Sigmoid colon (tissue), 7 donors: Measurements from ENCODE around the gene CTNNA2. TPM values are rescaled to one million over a fixed set of nuclear protein-coding genes. Genes with fewer than 3 reads are reported as not detected.

Experiments used
- DNase-seq: peaks from one replicate; pipeline ENCODE4 v3.0.0-alpha.2; 2019
- H3K27ac ChIP-seq, 4 donors: fragments of 200-600 bp; sonication (generic); one replicate each; pipeline ENCODE4 v1.5.1; 2016 to 2019; ENCODE audit warnings: mild to moderate bottlenecking in 1 of 4
- H3K27me3 ChIP-seq, 3 donors: fragments of 200-600 bp; sonication (generic); one replicate each; pipeline ENCODE4 v1.5.1; 2019; ENCODE audit warnings: mild to moderate bottlenecking in 1 of 3
- H3K36me3 ChIP-seq, 4 donors: fragments of 200-600 bp; sonication (generic); one replicate each; pipeline ENCODE4 v1.5.1; 2016 to 2019
- H3K4me1 ChIP-seq, 4 donors: fragments of 200-600 bp; sonication (generic); one replicate each; pipeline ENCODE4 v1.5.1; 2017 to 2019
- H3K4me3 ChIP-seq, 4 donors: fragments of 200-600 bp; sonication (generic); one replicate each; pipeline ENCODE4 v1.5.1; 2017 to 2019; ENCODE audit warnings: mild to moderate bottlenecking in 2 of 4, moderate library complexity in 1 of 4
- H3K9me3 ChIP-seq, 4 donors: fragments of 200-600 bp in 3 of 4; sonication (generic) in 3 of 4; one replicate each; pipeline versions ENCODE4 v1.5.1 to v1.6.1; 2013 to 2019
- CTCF ChIP-seq, 4 experiments: fragments of 450-650 bp in 3 of 4; fragments of 200-600 bp in 1 of 4; IDR thresholded peaks; one replicate each; pipeline ENCODE4 v1.5.1; 2016 to 2019; ENCODE audit warnings: antibody characterized with exemption in 4 of 4, mild to moderate bottlenecking in 3 of 4, moderate library complexity in 2 of 4
- EP300 ChIP-seq, 4 donors: sonication (generic); formaldehyde crosslinking; IDR thresholded peaks; one replicate each; pipeline ENCODE4 v1.6.1; 2017; ENCODE audit warnings: antibody characterized with exemption in 4 of 4
- POLR2A ChIP-seq, 2 donors: fragments of 450-650 bp; IDR thresholded peaks; one replicate each; pipeline ENCODE4 v1.6.1; 2016; ENCODE audit warnings: antibody characterized with exemption in 2 of 2, mild to moderate bottlenecking in 2 of 2, moderate library complexity in 2 of 2
- POLR2AphosphoS5 ChIP-seq, 4 donors: sonication (generic); formaldehyde crosslinking; IDR thresholded peaks; one replicate each; pipeline ENCODE4 v1.6.1; 2017; ENCODE audit warnings: antibody characterized with exemption in 4 of 4
- WGBS, 2 donors: extraction: QIAGEN DNeasy Blood & Tissue Kit; methylation state at CpG; one replicate each; pipeline ENCODE4 v1.1.7; 2013; 5-methylcytosine and 5-hydroxymethylcytosine counted together
- intact Hi-C: fragments of 100-400 bp; cut with DNase I; formaldehyde crosslinking; loops from one replicate; pipeline ENCODE4 v1.15.1; 2023
- polyA plus RNA-seq, 3 donors: library from polyadenylated mRNA; stranded (reverse); fragments of 200-250 nt; gene quantifications; one replicate each; pipeline ENCODE4 v1.2.3, GENCODE V29; 2013
- small RNA-seq, 3 donors: library from RNA; depleted of rRNA; stranded (forward); fragments of <200 nt; gene quantifications; one replicate each; pipeline ENCODE3, GENCODE V24; 2016
- total RNA-seq, 4 donors: library from RNA; depleted of rRNA; stranded (reverse); fragments of >200 nt; gene quantifications; one replicate each; pipeline ENCODE4 v1.1.0, GENCODE V29; 2016
- donor health status: healthy with polysubstance abuse.
- donor health status: Bipolar disorder and iron deficiency.
- donor health status: healthy.

Gene CTNNA2
- total and polyA plus RNA-seq, 7 donors, result 1.4 to 8.6 (median 3.8) TPM; not detected in 2

GRCh38 chr2:80687524-80687923, 1174.7 kb downstream of the CTNNA2 start:
- intact Hi-C loops, result no loop called here
- H3K4me3 ChIP-seq, result no peak overlapping the region
- H3K36me3 ChIP-seq, result no peaks in the 10 kb centered on the region
- no peaks in the 10 kb centered on the region for H3K9me3 ChIP-seq
- no peaks in the 10 kb centered on the region for H3K4me1 ChIP-seq
- no peak for DNase-seq
- no peak overlapping the region for H3K27ac ChIP-seq
- TF ChIP-seq CTCF (IDR thresholded peaks at IDR 0.05), result no peak
- TF ChIP-seq POLR2AphosphoS5 (IDR thresholded peaks at IDR 0.05), result no peak
- no peak for TF ChIP-seq POLR2A (IDR thresholded peaks at IDR 0.05)
- no peak for TF ChIP-seq EP300 (IDR thresholded peaks at IDR 0.05)
- H3K27me3 ChIP-seq, result no peaks in the 10 kb centered on the region

GRCh38 chr2:80689106-80689505, 1176.3 kb downstream of the CTNNA2 start:
- intact Hi-C loops, result no loop called here

More at GRCh38 chr2:80689106-80689505, 1176.3 kb downstream of the CTNNA2 start:
- H3K27me3 ChIP-seq, result no peaks in the 10 kb centered on the region
- H3K4me1 ChIP-seq, result no peaks in the 10 kb centered on the region
- 50 to 75% methylated on average over 1 of the region's 1 CpG for WGBS, 2 donors
- no peak for TF ChIP-seq CTCF (IDR thresholded peaks at IDR 0.05)
- TF ChIP-seq POLR2AphosphoS5 (IDR thresholded peaks at IDR 0.05), result no peak
- TF ChIP-seq EP300 (IDR thresholded peaks at IDR 0.05), result no peak
- no peak for TF ChIP-seq POLR2A (IDR thresholded peaks at IDR 0.05)
- DNase-seq, result no peak
- no peak overlapping the region for H3K27ac ChIP-seq
- no peak overlapping the region for H3K4me3 ChIP-seq
- H3K9me3 ChIP-seq, result no peaks in the 10 kb centered on the region
- no peaks in the 10 kb centered on the region for H3K36me3 ChIP-seq

Small RNA genes lying within 50 kb of the gene (small RNA-seq; reads per million reads assigned to genes)
- gene MIR4264 (0 reads per million in 3 donors), gene MIR8080 (0 reads per million in 3 donors), gene RNU6-561P (0 reads per million in 3 donors)
